ENCODE results near the gene HPCAL1.

DNA sequence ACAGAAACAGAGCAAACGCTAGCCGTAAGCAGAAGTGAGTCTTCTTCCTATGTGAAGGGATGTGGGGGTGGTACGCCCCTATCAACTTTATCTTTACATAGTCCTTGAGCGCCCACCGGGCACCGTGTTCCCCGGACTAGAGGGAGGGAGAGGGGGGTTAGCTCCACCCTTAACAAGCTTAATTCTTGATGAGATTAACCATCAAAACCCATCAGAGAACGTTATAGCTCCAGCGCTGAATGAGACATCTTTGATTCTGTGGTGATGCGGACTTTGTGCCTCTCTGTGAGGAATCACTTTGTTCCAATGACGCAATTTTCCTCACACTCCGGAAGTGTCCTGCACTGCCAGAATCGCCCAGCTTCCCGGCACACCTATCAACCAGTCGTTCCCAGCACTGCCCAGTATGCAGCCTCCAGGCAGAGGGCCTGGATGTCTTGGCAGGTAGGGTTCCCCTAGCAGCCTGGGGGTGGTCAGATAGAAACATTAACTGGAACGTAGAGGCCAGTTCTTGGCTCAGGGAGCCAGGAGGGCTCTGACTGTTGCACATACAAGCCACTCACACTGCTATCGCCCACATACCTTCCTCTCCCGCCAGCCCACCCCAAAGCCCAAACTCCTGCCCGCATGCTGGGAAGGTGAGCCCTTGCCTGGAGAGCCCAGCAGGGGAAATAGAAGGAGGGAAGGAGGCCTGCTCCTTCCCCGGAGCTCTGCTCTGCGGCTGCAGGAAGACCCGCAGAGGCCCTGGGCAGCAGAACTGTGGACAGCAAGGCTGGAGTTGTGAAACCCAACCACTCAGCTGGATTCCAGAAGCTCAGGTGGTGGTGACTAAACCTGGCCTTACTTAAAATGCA lies 147.4 kb downstream of the HPCAL1 start:
- TF ChIP-seq, protein P1, sequence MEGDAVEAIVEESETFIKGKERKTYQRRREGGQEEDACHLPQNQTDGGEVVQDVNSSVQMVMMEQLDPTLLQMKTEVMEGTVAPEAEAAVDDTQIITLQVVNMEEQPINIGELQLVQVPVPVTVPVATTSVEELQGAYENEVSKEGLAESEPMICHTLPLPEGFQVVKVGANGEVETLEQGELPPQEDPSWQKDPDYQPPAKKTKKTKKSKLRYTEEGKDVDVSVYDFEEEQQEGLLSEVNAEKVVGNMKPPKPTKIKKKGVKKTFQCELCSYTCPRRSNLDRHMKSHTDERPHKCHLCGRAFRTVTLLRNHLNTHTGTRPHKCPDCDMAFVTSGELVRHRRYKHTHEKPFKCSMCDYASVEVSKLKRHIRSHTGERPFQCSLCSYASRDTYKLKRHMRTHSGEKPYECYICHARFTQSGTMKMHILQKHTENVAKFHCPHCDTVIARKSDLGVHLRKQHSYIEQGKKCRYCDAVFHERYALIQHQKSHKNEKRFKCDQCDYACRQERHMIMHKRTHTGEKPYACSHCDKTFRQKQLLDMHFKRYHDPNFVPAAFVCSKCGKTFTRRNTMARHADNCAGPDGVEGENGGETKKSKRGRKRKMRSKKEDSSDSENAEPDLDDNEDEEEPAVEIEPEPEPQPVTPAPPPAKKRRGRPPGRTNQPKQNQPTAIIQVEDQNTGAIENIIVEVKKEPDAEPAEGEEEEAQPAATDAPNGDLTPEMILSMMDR (IDR thresholded peaks at IDR 0.05) = no peak
- TF ChIP-seq POLR2A (IDR thresholded peaks at IDR 0.05) (no peak), POLR2AphosphoS5 (IDR thresholded peaks at IDR 0.05) (no peak)

Data from prostate gland (tissue), 2 donors.